Measurements from ENCODE around the gene ABCA1. TPM values are rescaled to one million over a fixed set of nuclear protein-coding genes. Genes with fewer than 3 reads are reported as not detected.

Gene ABCA1
- total RNA-seq, 2 experiments from 2014 or later: 8.0 to 14.0 TPM

- TF ChIP-seq CTCF (conservative IDR thresholded peaks at IDR 0.05; ENCODE audit: low read length) (no peak), EZH2phosphoT487 (IDR thresholded peaks at IDR 0.05; ENCODE audit: borderline replicate concordance, low read depth, low read length) (no peak)
- peaks cover 27% of the 10 kb centered on the region for H3K4me1 ChIP-seq (ENCODE audit: insufficient read depth, low read length, poor library complexity, severe bottlenecking)
- ChIA-PET CTCF (ENCODE audit: unreplicated experiment) (interaction anchor here (0.5 kb wide), 1 partner anchor 31 kb away, joined by 3 read pairs; no protein-coding TSS in a partner anchor), POLR2A (interaction anchor here (0.6 to 5.9 kb wide), 10 partner anchors 9 to 613 kb away, joined by 3 to 36 read pairs (median 4); no protein-coding TSS in a partner anchor)
- H4K20me1 ChIP-seq (ENCODE audit: insufficient read depth, low read length): no peaks in the 10 kb centered on the region
- no peaks in the 10 kb centered on the region for H3K79me2 ChIP-seq (ENCODE audit: insufficient read depth, low read depth, low read length)
- DNase-seq (ENCODE audit: low spot score): no peak
- no peaks in the 10 kb centered on the region for H3K9me3 ChIP-seq (ENCODE audit: low read length)
- H3K9me2 ChIP-seq (ENCODE audit: insufficient read depth, low read length): no peaks in the 10 kb centered on the region
- peaks cover 57% of the 10 kb centered on the region for H3K36me3 ChIP-seq (ENCODE audit: insufficient read depth, low read length)
- no peak overlapping the region for H3K4me2 ChIP-seq (ENCODE audit: low read length)
- no peak overlapping the region for H2AFZ ChIP-seq (ENCODE audit: low read length)
- BruUV-seq (replicated peaks): no TSS peak
- H3K4me3 ChIP-seq (ENCODE audit: low read depth, low read length, poor library complexity, severe bottlenecking): no peak overlapping the region
- no peak overlapping the region for H3K27ac ChIP-seq (ENCODE audit: low read depth, low read length, poor library complexity, severe bottlenecking)
- intact Hi-C loops (cut with micrococcal nuclease; ENCODE audit: unreplicated experiment): loop anchor here (5.0 kb wide), 1 partner anchor 78 kb away; no protein-coding TSS in a partner anchor
Measured at GRCh38 chr9:104860263-104860662, 67.7 kb downstream of the ABCA1 start.

GRCh38 chr9:104858846-104859245 is 69.1 kb downstream of the ABCA1 start:
- no peak overlapping the region for H3K27ac ChIP-seq (ENCODE audit: low read depth, low read length, poor library complexity, severe bottlenecking)
- no TSS peak for BruUV-seq (replicated peaks)
- peaks cover 15% of the 10 kb centered on the region for H3K4me1 ChIP-seq (ENCODE audit: insufficient read depth, low read length, poor library complexity, severe bottlenecking)
- H3K9me3 ChIP-seq (ENCODE audit: low read length): no peaks in the 10 kb centered on the region
- peaks cover 61% of the 10 kb centered on the region for H3K36me3 ChIP-seq (ENCODE audit: insufficient read depth, low read length)
- H3K4me2 ChIP-seq (ENCODE audit: low read length): no peak overlapping the region
- no peak overlapping the region for H2AFZ ChIP-seq (ENCODE audit: low read length)
- no peaks in the 10 kb centered on the region for H3K9me2 ChIP-seq (ENCODE audit: insufficient read depth, low read length)
- H4K20me1 ChIP-seq (ENCODE audit: insufficient read depth, low read length): no peaks in the 10 kb centered on the region
- ChIA-PET POLR2A (interaction anchor here (1.0 to 1.3 kb wide), 2 partner anchors 89 to 765 kb away, joined by 3 to 4 read pairs; no protein-coding TSS in a partner anchor), CTCF (ENCODE audit: unreplicated experiment) (no interaction called here)
- TF ChIP-seq EZH2phosphoT487 (IDR thresholded peaks at IDR 0.05; ENCODE audit: borderline replicate concordance, low read depth, low read length) (no peak), CTCF (conservative IDR thresholded peaks at IDR 0.05; ENCODE audit: low read length) (no peak)
- intact Hi-C loops (cut with micrococcal nuclease; ENCODE audit: unreplicated experiment): no loop called here
- no peak for DNase-seq (ENCODE audit: low spot score)
- H3K79me2 ChIP-seq (ENCODE audit: insufficient read depth, low read depth, low read length): no peaks in the 10 kb centered on the region
- H3K4me3 ChIP-seq (ENCODE audit: low read depth, low read length, poor library complexity, severe bottlenecking): no peak overlapping the region

- Histone ChIP-seq H2AFZ (ENCODE audit: low read length) (no peak overlapping the region), H3K4me2 (ENCODE audit: low read length) (no peak overlapping the region), H3K4me1 (ENCODE audit: insufficient read depth, low read length, poor library complexity, severe bottlenecking) (peaks cover 9% of the 10 kb centered on the region), H3K9me3 (ENCODE audit: low read length) (no peaks in the 10 kb centered on the region), H3K9me2 (ENCODE audit: insufficient read depth, low read length) (no peaks in the 10 kb centered on the region), H3K4me3 (ENCODE audit: low read depth, low read length, poor library complexity, severe bottlenecking) (no peak overlapping the region), H3K79me2 (ENCODE audit: insufficient read depth, low read depth, low read length) (no peaks in the 10 kb centered on the region), H3K27ac (ENCODE audit: low read depth, low read length, poor library complexity, severe bottlenecking) (no peak overlapping the region), H4K20me1 (ENCODE audit: insufficient read depth, low read length) (no peaks in the 10 kb centered on the region), H3K36me3 (ENCODE audit: insufficient read depth, low read length) (peaks cover 64% of the 10 kb centered on the region)
- ChIA-PET POLR2A (interaction anchor here (1.0 to 1.3 kb wide), 2 partner anchors 88 to 765 kb away, joined by 3 to 4 read pairs; no protein-coding TSS in a partner anchor), CTCF (ENCODE audit: unreplicated experiment) (no interaction called here)
- intact Hi-C loops (cut with micrococcal nuclease; ENCODE audit: unreplicated experiment): no loop called here
- TF ChIP-seq EZH2phosphoT487 (IDR thresholded peaks at IDR 0.05; ENCODE audit: borderline replicate concordance, low read depth, low read length) (no peak), CTCF (conservative IDR thresholded peaks at IDR 0.05; ENCODE audit: low read length) (no peak)
- no TSS peak for BruUV-seq (replicated peaks)
- no peak for DNase-seq (ENCODE audit: low spot score)
Measured at GRCh38 chr9:104858271-104858670, 69.7 kb downstream of the ABCA1 start.
